ENCODE data around the gene OR10A6. TPM values are rescaled to one million over a fixed set of nuclear protein-coding genes. Genes with fewer than 3 reads are reported as not detected.

OR10A6 gene
- total RNA-seq, result not detected in 2 replicates

GRCh38 chr11:7931168-7931567 is at the start of gene OR10A6:
Gene OR10A6, minus strand, starts transcription at chr11:7931268. Its CDS starts 2,606 bp downstream, at chr11:7928662.

GRCh38 chr11:7965386-7965785 is 34.3 kb upstream of the OR10A6 start, which contains the start of gene NLRP10:
Gene NLRP10, minus strand, starts transcription at chr11:7965447. Its CDS starts 1,952 bp downstream, at chr11:7963495.

GRCh38 chr11:7941608-7942007 is 10.5 kb upstream of the OR10A6 start, which contains the start of gene OR10A3:
Gene OR10A3, minus strand, starts transcription at chr11:7941708. Its CDS starts 2,188 bp downstream, at chr11:7939520.

Small RNA genes within 50 kb of the gene (small RNA-seq; reads per million reads assigned to genes)
- not detected for gene COX6CP5
- gene RNU6-943P, result not detected

Other genes with a start within 250 kb of the OR10A6 start
- gene OVCH2, start 224.8 kb downstream of the OR10A6 start, total RNA-seq, result not detected in 2 replicates
- gene OR5P2, start 134.3 kb downstream of the OR10A6 start, total RNA-seq, result not detected in 2 replicates
- not detected in 2 replicates for gene OR5P3, start 100.4 kb downstream of the OR10A6 start, total RNA-seq
- gene OR10A3, start 10.4 kb upstream of the OR10A6 start, total RNA-seq, result not detected in 2 replicates
- gene NLRP10, start 34.2 kb upstream of the OR10A6 start, total RNA-seq, result not detected in 2 replicates
- gene EIF3F, start 56.1 kb upstream of the OR10A6 start, total RNA-seq, result 254 and 373 TPM in 2 replicates
- 2.1 and 13.0 TPM in 2 replicates for gene TUB, start 149.9 kb upstream of the OR10A6 start, total RNA-seq
- 0.14 and 0.27 TPM in 2 replicates for gene RIC3, start 237.8 kb upstream of the OR10A6 start, total RNA-seq